ENCODE data around the gene SERPINA9. TPM values are rescaled to one million over a fixed set of nuclear protein-coding genes. Genes with fewer than 3 reads are reported as not detected.

The SERPINA9 gene
- total and polyA plus RNA-seq, 2 experiments from 2014 or later, result 0.60 TPM; not detected in 1

GRCh38 chr14:94464290-94464689 lies 11.7 kb downstream of the SERPINA9 start:
- no peak for TF ChIP-seq EZH2 (IDR thresholded peaks at IDR 0.05; ENCODE audit: borderline replicate concordance)
- no peak for TF ChIP-seq EZH2phosphoT487 (IDR thresholded peaks at IDR 0.05; ENCODE audit: low read depth, severe bottlenecking, unreplicated experiment)
- no peak for TF ChIP-seq CTCF (IDR thresholded peaks at IDR 0.05; ENCODE audit: poor library complexity)
- H3K36me3 ChIP-seq (replicated peaks; ENCODE audit: insufficient read depth, low read depth), result no peaks in the 10 kb centered on the region
- DNase-seq (ENCODE audit: low spot score), result no peak
- H3K4me1 ChIP-seq (ENCODE audit: insufficient read depth), result no peaks in the 10 kb centered on the region
- no peaks in the 10 kb centered on the region for H3K27me3 ChIP-seq
- H3K4me3 ChIP-seq, result no peak overlapping the region
- WGBS (ENCODE audit: low lambda C conversion rate, missing lambda C conversion rate), result 93% methylated on average over 5 of the region's 5 CpGs
- H4K20me1 ChIP-seq (ENCODE audit: insufficient read depth, poor library complexity, severe bottlenecking), result no peaks in the 10 kb centered on the region
- no peak overlapping the region for H2AFZ ChIP-seq
- no peaks in the 10 kb centered on the region for H3K79me2 ChIP-seq
- no peaks in the 10 kb centered on the region for H3K9me2 ChIP-seq (replicated peaks; ENCODE audit: insufficient read depth)
- H3K27ac ChIP-seq, result no peak overlapping the region
- no peaks in the 10 kb centered on the region for H3K9me3 ChIP-seq (ENCODE audit: low read depth)
- no peak overlapping the region for H3K4me2 ChIP-seq

DNA sequence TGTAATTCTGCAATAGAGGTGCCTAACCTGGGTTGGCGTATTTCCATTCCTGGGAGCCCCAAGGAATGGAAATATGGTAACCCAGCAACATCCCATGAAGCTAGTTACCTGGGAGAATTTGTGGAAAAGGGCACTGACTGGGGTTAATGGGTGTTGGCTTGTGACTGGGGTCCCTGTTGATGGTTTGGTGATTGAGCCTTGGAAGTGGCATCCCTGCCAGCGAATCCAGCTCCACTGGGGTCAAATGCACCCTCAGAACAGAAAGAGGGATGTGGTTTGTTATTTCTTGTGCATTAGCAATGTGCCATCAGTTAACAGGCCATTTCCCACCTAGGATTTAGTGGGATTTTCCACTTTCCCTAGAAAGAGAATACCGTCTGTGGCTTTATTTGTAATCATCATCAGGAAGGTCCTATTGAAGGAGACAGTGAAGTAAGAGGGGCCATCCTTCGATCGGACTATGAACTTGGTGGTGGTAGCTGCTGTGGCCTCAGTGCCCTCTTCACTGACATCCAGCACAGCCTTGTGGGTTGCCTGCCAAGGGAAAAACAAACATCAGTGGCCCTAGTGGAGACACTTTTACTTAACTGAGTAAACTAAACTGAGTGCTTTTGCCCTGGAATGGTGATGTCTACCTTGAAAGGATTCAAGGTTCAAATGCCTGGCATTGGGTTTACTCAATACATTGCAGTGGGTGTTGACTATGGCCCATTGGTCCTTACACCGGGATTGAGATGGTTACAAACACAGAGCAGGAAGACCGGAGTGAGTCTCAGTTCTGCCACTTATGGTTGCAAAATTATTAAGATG lies 13.0 kb downstream of the SERPINA9 start:
- no peak overlapping the region for H3K4me3 ChIP-seq
- no peaks in the 10 kb centered on the region for H3K36me3 ChIP-seq (replicated peaks; ENCODE audit: insufficient read depth, low read depth)

GRCh38 chr14:94462219-94462551 lies 13.8 kb downstream of the SERPINA9 start:
- Histone ChIP-seq H2AFZ (no peak overlapping the region), H3K4me3 (no peak overlapping the region), H4K20me1 (ENCODE audit: insufficient read depth, poor library complexity, severe bottlenecking) (no peaks in the 10 kb centered on the region), H3K36me3 (replicated peaks; ENCODE audit: insufficient read depth, low read depth) (no peaks in the 10 kb centered on the region), H3K9me2 (replicated peaks; ENCODE audit: insufficient read depth) (no peaks in the 10 kb centered on the region), H3K4me2 (no peak overlapping the region), H3K9me3 (ENCODE audit: low read depth) (no peaks in the 10 kb centered on the region), H3K79me2 (no peaks in the 10 kb centered on the region), H3K27me3 (no peaks in the 10 kb centered on the region), H3K27ac (no peak overlapping the region), H3K4me1 (ENCODE audit: insufficient read depth) (no peaks in the 10 kb centered on the region)
- DNase-seq (ENCODE audit: low spot score), result no peak
- WGBS (ENCODE audit: low lambda C conversion rate, missing lambda C conversion rate), result 93% methylated on average over 6 of the region's 6 CpGs
- TF ChIP-seq EZH2 (IDR thresholded peaks at IDR 0.05; ENCODE audit: borderline replicate concordance) (no peak), EZH2phosphoT487 (IDR thresholded peaks at IDR 0.05; ENCODE audit: low read depth, severe bottlenecking, unreplicated experiment) (no peak), CTCF (IDR thresholded peaks at IDR 0.05; ENCODE audit: poor library complexity) (no peak)

More for the DNA sequence above, 13.0 kb downstream of the SERPINA9 start:
- Histone ChIP-seq H3K27ac (no peak overlapping the region), H3K9me2 (replicated peaks; ENCODE audit: insufficient read depth) (no peaks in the 10 kb centered on the region), H3K9me3 (ENCODE audit: low read depth) (no peaks in the 10 kb centered on the region), H4K20me1 (ENCODE audit: insufficient read depth, poor library complexity, severe bottlenecking) (no peaks in the 10 kb centered on the region), H3K79me2 (no peaks in the 10 kb centered on the region), H3K4me1 (ENCODE audit: insufficient read depth) (no peaks in the 10 kb centered on the region), H2AFZ (no peak overlapping the region), H3K27me3 (no peaks in the 10 kb centered on the region), H3K4me2 (no peak overlapping the region)
- WGBS (ENCODE audit: low lambda C conversion rate, missing lambda C conversion rate), result 89% methylated on average over 7 of the region's 7 CpGs
- DNase-seq (ENCODE audit: low spot score), result no peak
- no peak for TF ChIP-seq EZH2 (IDR thresholded peaks at IDR 0.05; ENCODE audit: borderline replicate concordance)
- TF ChIP-seq CTCF (IDR thresholded peaks at IDR 0.05; ENCODE audit: poor library complexity), result no peak
- no peak for TF ChIP-seq EZH2phosphoT487 (IDR thresholded peaks at IDR 0.05; ENCODE audit: low read depth, severe bottlenecking, unreplicated experiment)

All from hepatocyte (in vitro differentiated cells).